Anterior cingulate cortex (tissue), 58 donors: ENCODE measurements around the gene KIF11.

Experiments used
- DNase-seq, 58 donors: peaks; one replicate each; lab custom pipeline; 2025; lab: John Stamatoyannopoulos, UW

Gene KIF11

DNA sequence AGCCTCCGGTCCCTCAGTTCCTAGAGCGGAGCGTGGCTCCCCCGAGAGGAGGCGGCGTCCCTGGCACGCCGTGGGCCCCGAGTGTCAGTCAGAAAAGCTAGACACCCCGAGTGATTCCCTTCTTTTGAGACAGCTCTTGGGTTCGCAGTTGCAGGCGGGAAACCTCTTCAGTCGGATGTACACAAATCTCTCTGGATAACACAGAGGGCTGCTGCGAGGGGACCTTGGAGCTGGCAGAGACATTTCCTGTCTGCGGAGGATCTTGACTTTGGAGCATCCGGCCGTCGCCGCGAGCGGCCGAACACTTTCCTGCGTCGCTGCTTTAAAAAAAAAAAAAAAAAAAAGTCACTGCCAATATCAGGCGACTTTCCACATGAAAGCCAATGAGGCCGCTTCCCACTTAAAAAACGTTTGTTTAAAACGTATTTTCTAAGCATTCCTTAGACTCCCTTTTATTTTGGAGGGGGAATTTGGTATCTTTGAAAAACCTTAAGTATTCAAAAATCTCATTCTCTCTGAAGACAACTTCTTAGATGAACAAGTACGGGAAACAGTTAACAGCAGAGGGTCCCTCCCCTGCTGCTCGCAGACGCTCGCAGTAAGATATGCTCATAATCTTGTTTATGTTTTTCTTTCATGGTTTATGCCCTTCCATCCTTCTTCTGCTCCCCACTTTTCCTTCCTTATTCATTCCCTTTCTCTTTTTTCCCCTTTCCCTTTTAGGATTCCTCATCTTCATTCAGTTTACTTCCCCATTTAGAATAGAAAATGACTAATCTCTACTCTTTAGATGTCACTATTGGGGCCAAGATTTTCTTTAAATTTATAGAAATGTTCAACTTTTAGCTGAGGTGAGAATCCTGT lies 106.8 kb downstream of the KIF11 start:
- DNase-seq = no peak

DNA sequence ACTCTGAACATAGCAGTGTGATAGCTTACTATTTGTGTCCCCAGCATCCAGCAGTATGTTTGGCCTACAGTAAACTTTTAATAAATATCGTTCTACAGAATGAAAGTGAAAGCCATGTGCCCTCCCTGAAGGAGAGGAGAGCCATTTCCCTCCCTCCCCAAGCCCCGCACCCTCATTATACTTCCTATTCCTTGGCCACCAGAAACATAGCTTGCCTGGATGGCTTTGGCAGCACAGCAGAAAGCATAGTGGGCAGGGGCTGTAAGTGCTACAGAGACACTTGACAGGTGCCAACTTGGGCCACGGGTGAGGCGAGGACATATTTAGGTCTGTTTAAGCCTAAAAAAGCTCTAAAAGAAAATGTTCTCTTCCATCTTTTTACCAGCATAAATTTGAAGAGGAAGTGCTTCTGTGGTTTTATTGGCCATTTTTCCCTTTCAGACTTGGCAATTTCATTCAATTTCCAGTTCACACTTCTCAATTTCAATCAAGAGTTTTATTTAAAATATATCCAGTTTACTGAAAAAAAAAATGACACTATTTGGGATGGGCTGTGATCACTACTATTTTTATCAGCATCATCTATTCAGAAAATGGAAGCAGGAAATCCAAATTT lies 109.5 kb downstream of the KIF11 start:
- DNase-seq = no peak
